GM19372 (cell line): ENCODE measurements around the gene INO80B.
"Not testable (repeated sequence)": the region's sequence is repeated elsewhere in the genome, so short reads cannot be mapped to it uniquely, and the experiment has no call there.

ENCODE experiments used
- ATAC-seq: cut with Tn5 transposase; IDR thresholded peaks from one replicate; pipeline ENCODE4 v1.9.1; 2021; ENCODE audit warnings: mild to moderate bottlenecking, low read depth, moderate library complexity; ENCODE audit not compliant: unreplicated experiment

INO80B gene

GRCh38 chr2:74474481-74474880 is 19.6 kb downstream of the INO80B start:
- no peak for ATAC-seq

GRCh38 chr2:74474899-74475298 is 20.0 kb downstream of the INO80B start:
- no peak for ATAC-seq

- no peak for ATAC-seq
Measured at GRCh38 chr2:74481431-74481830, 26.5 kb downstream of the INO80B start.

- peak; percentile 50 for ATAC-seq
Measured at GRCh38 chr2:74481961-74482800, 27.3 kb downstream of the INO80B start.

GRCh38 chr2:74482801-74483674 is 28.2 kb downstream of the INO80B start, which contains the start of the genes CCDC142 and TTC31:
Gene CCDC142, minus strand, starts transcription at chr2:74482998. Its CDS starts 161 bp downstream, at chr2:74482837.
Gene TTC31, plus strand, starts transcription at chr2:74483081. Its CDS starts 15 bp downstream, at chr2:74483096.
- ATAC-seq: peak; percentile 82

- ATAC-seq: not testable (repeated sequence)
Measured at GRCh38 chr2:74483675-74484164, 28.8 kb downstream of the INO80B start.

- no peak for ATAC-seq
Measured at GRCh38 chr2:74486141-74486540, 31.3 kb downstream of the INO80B start.

GRCh38 chr2:74488643-74489481 is 34.0 kb downstream of the INO80B start:
- ATAC-seq: no peak

- ATAC-seq: no peak
Measured at GRCh38 chr2:74489906-74490305, 35.0 kb downstream of the INO80B start.

GRCh38 chr2:74491648-74492544 is 37.0 kb downstream of the INO80B start:
- ATAC-seq: no peak

GRCh38 chr2:74493546-74493945 is 38.7 kb downstream of the INO80B start:
- ATAC-seq: no peak

GRCh38 chr2:74495440-74495839 is 40.6 kb downstream of the INO80B start:
- no peak for ATAC-seq

GRCh38 chr2:74496997-74497776 is 42.3 kb downstream of the INO80B start:
- ATAC-seq: no peak

GRCh38 chr2:74497777-74498499 is 43.1 kb downstream of the INO80B start:
- ATAC-seq: no peak

- no peak for ATAC-seq
Measured at GRCh38 chr2:74498500-74499266, 43.8 kb downstream of the INO80B start.

- no peak for ATAC-seq
Measured at GRCh38 chr2:74499267-74499939, 44.5 kb downstream of the INO80B start, which contains the start of gene LBX2. Gene LBX2, minus strand, starts transcription at chr2:74499603. Its CDS starts 66 bp downstream, at chr2:74499537.
